Activated T-cell treated with anti-CD3 and anti-CD28 coated beads, Interleukin-2, amount 50 U/mL, for 4 hours (primary cell): ENCODE measurements around the gene RBBP7. TPM values are rescaled to one million over a fixed set of nuclear protein-coding genes. Genes with fewer than 3 reads are reported as not detected.
A peak's percentile ranks its signal among the peaks of the same experiment; 100 is the strongest.

ENCODE experiments used
- ATAC-seq, 2 donors: fragments of 200-7000 bp; cut with Tn5 transposase; one replicate each; pipeline ENCODE4 v1.10.0; 2021
- DNase-seq: peaks from one replicate; pipeline ENCODE4 v3.0.0-alpha.2; 2020
- H3K27me3 Mint-ChIP-seq: one replicate; pipeline ENCODE4 v1.8.0; 2021; ENCODE audit warnings: low read depth, mixed read lengths
- H3K36me3 Mint-ChIP-seq: one replicate; pipeline ENCODE4 v1.8.0; 2022; ENCODE audit warnings: mixed read lengths; ENCODE audit not compliant: insufficient read depth
- H3K4me1 Mint-ChIP-seq: one replicate; pipeline ENCODE4 v1.8.0; 2021; ENCODE audit warnings: low read depth, mixed read lengths
- H3K4me3 Mint-ChIP-seq: one replicate; pipeline ENCODE4 v1.8.0; 2021; ENCODE audit warnings: mild to moderate bottlenecking, moderate library complexity, mixed read lengths
- H3K9me3 Mint-ChIP-seq: one replicate; pipeline ENCODE4 v1.8.0; 2021; ENCODE audit warnings: mixed read lengths
- total RNA-seq, 3 donors: library from RNA; stranded (reverse); gene quantifications; one replicate each; pipeline ENCODE4 v1.2.1, GENCODE V29; 2021

The RBBP7 gene
- total RNA-seq = 100 to 1,000 TPM in 2 of 3 donors, 10 to 100 TPM in 1; 94.4 to 119 (median 115) TPM

DNA sequence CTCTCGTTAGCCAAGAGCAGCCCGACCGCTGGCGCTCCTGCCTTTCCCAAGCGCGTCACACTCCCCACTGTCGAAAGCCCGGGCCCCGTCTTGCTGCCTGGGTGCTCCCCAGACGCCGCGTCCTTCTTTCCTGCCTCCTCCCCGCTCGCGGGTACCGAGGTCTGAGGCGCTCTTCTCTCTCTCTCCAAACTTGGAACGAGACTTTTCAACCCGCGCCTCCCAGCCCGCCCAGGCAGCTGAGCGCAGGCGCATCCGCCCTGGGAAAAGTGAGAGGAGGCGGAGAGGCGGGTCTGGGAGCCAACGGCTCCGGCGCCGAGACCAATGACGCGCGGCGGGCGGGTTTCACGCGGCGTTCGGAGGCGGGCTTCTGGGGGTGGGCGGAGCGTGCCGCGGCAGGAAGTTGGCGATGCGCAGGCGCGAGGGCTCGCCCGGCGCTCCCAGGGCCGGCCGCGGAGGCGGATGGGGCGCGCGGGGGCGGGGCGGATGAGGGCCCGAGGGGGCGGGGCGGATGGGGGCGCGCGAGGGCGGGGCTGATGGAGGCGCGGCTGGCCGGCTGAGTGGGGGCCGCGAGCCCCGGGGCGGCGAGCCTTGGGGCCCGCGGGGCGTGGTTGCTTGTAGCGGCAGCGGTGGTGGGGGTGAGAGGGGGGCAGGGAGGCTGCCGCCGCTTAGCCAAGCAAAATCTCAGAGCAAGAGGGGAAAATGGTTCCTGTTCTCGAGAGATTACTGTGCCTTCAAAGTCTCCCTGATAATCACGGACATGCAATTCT is at the start of gene RBBP7:
TSS of gene RBBP7 (minus strand) at position 268 of the 767 bp plus-strand sequence. CDS start 309 bp downstream, outside the sequence.
- peak; percentile 85 to 86 for ATAC-seq
- Mint-ChIP-seq H3K4me3 (peak within 1 kb of the TSS; percentile 97), H3K27me3 (no peaks in the 10 kb centered on the region), H3K36me3 (peaks cover 13% of the 10 kb centered on the region), H3K4me1 (peaks cover 35% of the 10 kb centered on the region), H3K9me3 (no peaks in the 10 kb centered on the region)
- DNase-seq = peak; percentile 93

- DNase-seq (no peak), ATAC-seq (no peak)
- Mint-ChIP-seq H3K36me3 (no peaks in the 10 kb centered on the region), H3K9me3 (no peaks in the 10 kb centered on the region), H3K4me1 (no peaks in the 10 kb centered on the region), H3K27me3 (peaks cover 8% of the 10 kb centered on the region), H3K4me3 (no peak overlapping the region)
These were observed 48.8 kb upstream of the RBBP7 start for GRCh38 chrX:16918979-16919378.

DNA sequence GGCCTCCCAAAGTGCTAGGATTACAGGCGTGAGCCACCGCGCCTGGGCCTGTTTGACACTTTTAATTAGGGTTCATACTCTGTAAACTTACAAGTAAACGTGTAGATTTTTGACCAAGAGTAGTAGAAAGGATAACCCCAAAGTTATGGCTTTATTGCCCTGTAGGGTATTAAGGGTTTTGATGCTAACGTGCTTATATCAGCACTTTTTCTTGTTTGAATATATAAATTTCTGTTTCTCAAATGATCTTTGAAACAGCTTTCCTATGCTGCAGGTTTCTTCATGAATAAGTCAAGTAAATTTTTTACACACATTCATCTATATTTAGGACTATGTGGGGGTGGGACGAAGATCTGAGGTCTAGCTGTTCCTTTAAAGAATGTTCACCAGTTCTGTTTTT is 47.0 kb upstream of the RBBP7 start:
- ATAC-seq (no peak), DNase-seq (no peak)
- Mint-ChIP-seq H3K4me1 (no peaks in the 10 kb centered on the region), H3K36me3 (no peaks in the 10 kb centered on the region), H3K4me3 (no peak overlapping the region), H3K9me3 (no peaks in the 10 kb centered on the region), H3K27me3 (peaks cover 7% of the 10 kb centered on the region)

DNA sequence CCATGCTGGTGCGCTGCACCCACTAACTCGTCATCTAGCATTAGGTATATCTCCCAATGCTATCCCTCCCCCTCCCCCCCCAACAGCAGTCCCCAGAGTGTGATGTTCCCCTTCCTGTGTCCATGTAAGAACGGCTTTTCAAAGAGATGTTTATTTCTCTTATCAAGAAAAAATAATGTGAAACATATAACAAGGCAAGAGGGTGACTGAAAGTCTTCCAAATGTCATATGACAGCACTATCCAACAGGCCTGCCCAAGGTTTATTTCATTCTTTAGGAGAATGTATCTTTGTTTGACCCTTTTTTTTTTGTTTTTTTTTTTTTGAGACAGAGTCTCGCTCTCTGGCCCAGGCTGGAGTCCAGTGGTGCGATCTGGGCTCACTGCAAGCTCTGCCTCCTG is 46.4 kb upstream of the RBBP7 start:
- Mint-ChIP-seq H3K4me3 (no peak overlapping the region), H3K9me3 (no peaks in the 10 kb centered on the region), H3K27me3 (peaks cover 6% of the 10 kb centered on the region), H3K4me1 (no peaks in the 10 kb centered on the region), H3K36me3 (no peaks in the 10 kb centered on the region)
- ATAC-seq (no peak), DNase-seq (no peak)

GRCh38 chrX:16914058-16914457 is 43.9 kb upstream of the RBBP7 start:
- ATAC-seq = no peak
- Mint-ChIP-seq H3K4me1 (no peaks in the 10 kb centered on the region), H3K9me3 (no peaks in the 10 kb centered on the region), H3K4me3 (no peak overlapping the region), H3K36me3 (no peaks in the 10 kb centered on the region), H3K27me3 (peaks cover 3% of the 10 kb centered on the region)
- no peak for DNase-seq

GRCh38 chrX:16910376-16910775 is 40.2 kb upstream of the RBBP7 start:
- Mint-ChIP-seq H3K36me3 (no peaks in the 10 kb centered on the region), H3K9me3 (no peaks in the 10 kb centered on the region), H3K27me3 (no peaks in the 10 kb centered on the region), H3K4me1 (no peaks in the 10 kb centered on the region), H3K4me3 (no peak overlapping the region)
- DNase-seq = no peak
- no peak for ATAC-seq

GRCh38 chrX:16903274-16904022 is 33.3 kb upstream of the RBBP7 start:
- ATAC-seq = no peak
- H3K9me3 Mint-ChIP-seq = no peaks in the 10 kb centered on the region
- no peak for DNase-seq
- H3K36me3 Mint-ChIP-seq = no peaks in the 10 kb centered on the region
- peaks cover 7% of the 10 kb centered on the region for H3K27me3 Mint-ChIP-seq
- no peaks in the 10 kb centered on the region for H3K4me1 Mint-ChIP-seq
- no peak overlapping the region for H3K4me3 Mint-ChIP-seq

DNA sequence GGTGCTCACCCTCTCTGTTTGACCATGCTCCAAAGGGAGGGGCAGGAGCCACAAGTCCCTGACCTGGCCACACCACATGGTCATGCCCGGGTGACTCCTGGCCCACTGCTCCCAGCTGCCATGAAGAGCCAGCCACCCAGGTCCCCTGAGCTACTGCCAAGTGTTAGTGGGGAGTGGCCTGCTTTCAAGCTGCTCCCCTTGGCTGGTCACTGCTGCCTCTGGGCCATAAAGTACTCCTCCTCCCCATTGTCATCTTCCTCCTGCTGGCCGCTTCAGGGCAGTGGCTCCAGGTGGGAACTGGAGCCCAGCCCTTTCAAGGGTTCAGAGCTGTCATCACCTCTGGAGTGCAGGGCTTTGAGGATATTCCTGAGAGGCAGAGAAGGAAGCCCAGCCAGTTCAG is 27.3 kb upstream of the RBBP7 start:
- no peaks in the 10 kb centered on the region for H3K36me3 Mint-ChIP-seq
- peaks cover 2% of the 10 kb centered on the region for H3K27me3 Mint-ChIP-seq

GRCh38 chrX:16892504-16893362 is 22.6 kb upstream of the RBBP7 start:
- no peaks in the 10 kb centered on the region for H3K36me3 Mint-ChIP-seq
- ATAC-seq = peak; percentile 56 to 61
- no peaks in the 10 kb centered on the region for H3K27me3 Mint-ChIP-seq
- H3K4me1 Mint-ChIP-seq = peaks cover 11% of the 10 kb centered on the region
- no peaks in the 10 kb centered on the region for H3K9me3 Mint-ChIP-seq
- no peak overlapping the region for H3K4me3 Mint-ChIP-seq
- peak; percentile 52 for DNase-seq

More for the DNA sequence above, 27.3 kb upstream of the RBBP7 start:
- Mint-ChIP-seq H3K4me3 (no peak overlapping the region), H3K9me3 (no peaks in the 10 kb centered on the region), H3K4me1 (no peaks in the 10 kb centered on the region)
- DNase-seq (no peak), ATAC-seq (no peak)

DNA sequence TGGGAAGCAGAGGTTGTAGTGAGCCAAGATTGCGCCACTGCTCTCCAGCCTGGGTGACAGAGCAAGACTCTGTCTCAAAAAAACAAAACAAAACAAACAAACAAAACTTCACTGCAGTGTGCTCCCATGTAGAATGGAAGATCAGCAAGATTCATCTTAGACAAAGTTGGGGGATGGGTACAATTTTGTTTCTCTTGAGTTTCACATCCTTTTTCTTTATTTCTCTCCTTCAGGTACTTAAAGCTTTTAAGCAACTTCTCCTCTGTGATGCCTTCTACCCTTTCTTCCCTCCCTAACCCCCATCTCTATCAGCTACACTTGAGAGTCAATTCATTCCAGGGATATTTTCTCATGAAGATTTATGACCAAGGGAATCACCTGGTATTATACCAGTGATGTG is 15.5 kb upstream of the RBBP7 start:
- no peak for DNase-seq
- Mint-ChIP-seq H3K9me3 (no peaks in the 10 kb centered on the region), H3K27me3 (no peaks in the 10 kb centered on the region), H3K4me1 (peaks cover 15% of the 10 kb centered on the region), H3K36me3 (no peaks in the 10 kb centered on the region), H3K4me3 (no peak overlapping the region)
- ATAC-seq = no peak

DNA sequence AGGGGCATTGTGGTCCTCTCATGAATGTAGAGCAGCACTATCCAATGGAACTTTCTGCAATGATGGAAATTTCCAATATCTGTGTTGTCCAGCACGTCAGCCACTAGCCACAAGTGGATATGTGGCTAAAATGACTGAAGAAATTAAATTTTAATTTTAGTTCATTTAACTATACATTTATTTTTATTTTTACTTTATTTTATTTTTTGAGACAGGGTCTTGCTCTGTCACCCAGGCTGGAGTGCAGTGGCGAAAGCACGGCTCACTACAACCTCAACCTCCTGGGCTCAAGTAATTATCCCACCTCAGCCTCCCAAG is 13.3 kb upstream of the RBBP7 start:
- H3K4me3 Mint-ChIP-seq = no peak overlapping the region
- H3K27me3 Mint-ChIP-seq = peaks cover 2% of the 10 kb centered on the region
- ATAC-seq = no peak
- H3K9me3 Mint-ChIP-seq = no peaks in the 10 kb centered on the region
- H3K36me3 Mint-ChIP-seq = no peaks in the 10 kb centered on the region
- no peak for DNase-seq
- peaks cover 6% of the 10 kb centered on the region for H3K4me1 Mint-ChIP-seq

DNA sequence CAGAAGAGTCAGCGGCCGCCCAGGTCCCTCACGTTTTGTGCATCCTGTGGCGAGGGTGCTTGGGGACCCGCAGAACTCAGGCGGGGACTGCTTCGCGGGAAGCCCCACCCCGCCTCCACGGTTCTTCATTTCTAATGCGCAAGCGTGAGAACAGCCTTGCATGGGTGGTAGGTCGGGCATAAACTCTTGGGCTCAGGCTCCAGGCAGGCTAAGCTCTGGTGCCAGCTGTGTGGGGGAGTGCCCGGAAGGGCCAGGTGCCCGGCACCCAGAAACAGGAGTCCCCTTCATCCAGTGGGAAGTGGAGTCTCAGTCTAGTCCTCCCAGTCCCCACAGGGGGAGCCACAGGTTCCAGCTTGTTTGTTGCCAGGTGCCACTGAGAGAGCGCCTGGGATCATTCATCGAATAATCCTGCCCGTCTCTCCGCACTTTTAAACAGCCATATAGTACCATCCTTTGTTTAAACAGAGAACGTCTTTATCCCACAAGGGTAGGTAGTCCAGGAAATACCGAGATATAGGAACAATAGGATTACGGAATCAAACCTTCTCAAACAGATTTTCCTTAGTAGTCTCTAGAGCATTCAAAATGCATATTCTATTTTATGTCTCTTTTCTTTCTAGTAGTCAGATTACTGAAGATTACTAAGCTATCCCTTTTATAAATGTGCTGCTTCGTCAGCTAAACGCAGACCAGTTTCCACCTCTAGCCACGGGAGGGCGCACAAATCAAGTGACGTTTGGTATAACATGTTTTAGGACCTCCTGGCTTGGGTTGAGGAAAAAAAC is 12.7 kb upstream of the RBBP7 start:
- H3K4me1 Mint-ChIP-seq = peaks cover 4% of the 10 kb centered on the region
- DNase-seq (peak; percentile 66), ATAC-seq (peak; percentile 87 to 90)
- no peaks in the 10 kb centered on the region for H3K9me3 Mint-ChIP-seq
- peak overlapping the region; percentile 73 for H3K4me3 Mint-ChIP-seq
- H3K27me3 Mint-ChIP-seq = peaks cover 2% of the 10 kb centered on the region
- no peaks in the 10 kb centered on the region for H3K36me3 Mint-ChIP-seq

DNA sequence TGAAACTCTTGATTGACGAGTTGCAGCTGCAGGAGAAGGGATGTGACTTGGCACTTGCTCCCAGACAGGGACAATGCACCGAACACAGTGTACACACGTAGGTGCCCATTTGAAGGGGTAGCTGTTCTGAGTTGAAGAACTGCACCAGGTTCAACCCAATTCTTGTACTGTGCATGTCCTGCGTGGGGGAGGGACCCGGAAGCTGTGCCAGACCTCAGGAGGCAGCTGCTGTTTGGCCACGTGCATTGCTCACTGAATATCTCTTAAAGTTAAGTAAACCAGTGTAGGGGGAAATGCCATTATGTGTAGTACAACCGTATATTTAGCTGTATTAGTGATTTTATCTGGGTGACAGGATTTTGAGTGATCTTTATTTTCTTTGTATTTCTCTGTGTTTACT is 12.0 kb upstream of the RBBP7 start:
- H3K36me3 Mint-ChIP-seq = no peaks in the 10 kb centered on the region
- peak overlapping the region; percentile 73 for H3K4me3 Mint-ChIP-seq
- no peak for DNase-seq
- peaks cover 4% of the 10 kb centered on the region for H3K4me1 Mint-ChIP-seq
- peaks cover 2% of the 10 kb centered on the region for H3K27me3 Mint-ChIP-seq
- ATAC-seq = no peak
- H3K9me3 Mint-ChIP-seq = no peaks in the 10 kb centered on the region

GRCh38 chrX:16876696-16877095 is 6.5 kb upstream of the RBBP7 start:
- no peaks in the 10 kb centered on the region for H3K36me3 Mint-ChIP-seq
- H3K4me3 Mint-ChIP-seq = no peak overlapping the region
- ATAC-seq (no peak), DNase-seq (no peak)
- no peaks in the 10 kb centered on the region for H3K9me3 Mint-ChIP-seq
- H3K27me3 Mint-ChIP-seq = peaks cover 5% of the 10 kb centered on the region
- no peaks in the 10 kb centered on the region for H3K4me1 Mint-ChIP-seq
